AG04449 (cell line): Measurements from ENCODE around the gene MAST4.

ENCODE experiments used
- CTCF ChIA-PET: fragments of 350-600 bp; formaldehyde crosslinking; extraction: SDS; loops from one replicate; lab custom pipeline; 2021; ENCODE audit warnings: antibody characterized with exemption; lab: Yijun Ruan, JAX
- POLR2A ChIA-PET: fragments of 400-600, 350-600 bp; formaldehyde crosslinking; extraction: SDS; loops from one replicate; lab custom pipeline; 2020; ENCODE audit warnings: antibody characterized with exemption, inconsistent platforms; lab: Yijun Ruan, JAX
- DNase-seq: peaks from one replicate; pipeline ENCODE4 v3.0.0-alpha.2; 2010; ENCODE audit warnings: low read depth, low spot score
- H3K4me3 ChIP-seq: 2 replicates; pipeline ENCODE4 v1.5.1; 2011; ENCODE audit warnings: low read depth, mild to moderate bottlenecking, control low read depth, low read length
- CTCF ChIP-seq: IDR thresholded peaks from one replicate; pipeline ENCODE4 v1.5.1; 2011; ENCODE audit warnings: mild to moderate bottlenecking, moderate library complexity, low read length, control low read depth, inconsistent platforms; ENCODE audit not compliant: insufficient read depth; ENCODE audit errors: missing control alignments

Gene MAST4

GRCh38 chr5:67211926-67212325 is 615.7 kb downstream of the MAST4 start:
- peak; percentile 57 for DNase-seq
- CTCF ChIA-PET = interaction anchor here (0.6 to 9.4 kb wide), 5 partner anchors 50 to 1046 kb away, joined by 3 to 183 read pairs (median 4); no protein-coding TSS in a partner anchor
- no peak for TF ChIP-seq CTCF
- POLR2A ChIA-PET = no interaction called here
- H3K4me3 ChIP-seq = no peak overlapping the region

GRCh38 chr5:67214036-67214435 is 617.8 kb downstream of the MAST4 start:
- POLR2A ChIA-PET = no interaction called here
- CTCF ChIA-PET = interaction anchor here (0.8 to 1.0 kb wide), 2 partner anchors 57 to 1039 kb away, joined by 3 read pairs; no protein-coding TSS in a partner anchor
- no peak overlapping the region for H3K4me3 ChIP-seq
- TF ChIP-seq CTCF = no peak
- no peak for DNase-seq

- no peak for DNase-seq
- CTCF ChIA-PET = interaction anchor here (0.8 kb wide), 1 partner anchor 1038 kb away, joined by 3 read pairs; no protein-coding TSS in a partner anchor
- H3K4me3 ChIP-seq = no peak overlapping the region
- TF ChIP-seq CTCF = no peak
- POLR2A ChIA-PET = no interaction called here
These were observed 618.7 kb downstream of the MAST4 start for GRCh38 chr5:67214707-67215447.

GRCh38 chr5:67215519-67216471 is 619.6 kb downstream of the MAST4 start:
- DNase-seq = no peak
- no peak for TF ChIP-seq CTCF
- ChIA-PET CTCF (no interaction called here), POLR2A (no interaction called here)
- H3K4me3 ChIP-seq = no peak overlapping the region

GRCh38 chr5:67216564-67216963 is 620.4 kb downstream of the MAST4 start:
- no peak overlapping the region for H3K4me3 ChIP-seq
- TF ChIP-seq CTCF = no peak
- ChIA-PET POLR2A (no interaction called here), CTCF (no interaction called here)
- no peak for DNase-seq
